Measurements from ENCODE around the gene PGAP1. TPM values are rescaled to one million over a fixed set of nuclear protein-coding genes. Genes with fewer than 3 reads are reported as not detected.

PGAP1 gene
- total RNA-seq, 1 experiment from 2014 or later = 15.7 TPM

DNA sequence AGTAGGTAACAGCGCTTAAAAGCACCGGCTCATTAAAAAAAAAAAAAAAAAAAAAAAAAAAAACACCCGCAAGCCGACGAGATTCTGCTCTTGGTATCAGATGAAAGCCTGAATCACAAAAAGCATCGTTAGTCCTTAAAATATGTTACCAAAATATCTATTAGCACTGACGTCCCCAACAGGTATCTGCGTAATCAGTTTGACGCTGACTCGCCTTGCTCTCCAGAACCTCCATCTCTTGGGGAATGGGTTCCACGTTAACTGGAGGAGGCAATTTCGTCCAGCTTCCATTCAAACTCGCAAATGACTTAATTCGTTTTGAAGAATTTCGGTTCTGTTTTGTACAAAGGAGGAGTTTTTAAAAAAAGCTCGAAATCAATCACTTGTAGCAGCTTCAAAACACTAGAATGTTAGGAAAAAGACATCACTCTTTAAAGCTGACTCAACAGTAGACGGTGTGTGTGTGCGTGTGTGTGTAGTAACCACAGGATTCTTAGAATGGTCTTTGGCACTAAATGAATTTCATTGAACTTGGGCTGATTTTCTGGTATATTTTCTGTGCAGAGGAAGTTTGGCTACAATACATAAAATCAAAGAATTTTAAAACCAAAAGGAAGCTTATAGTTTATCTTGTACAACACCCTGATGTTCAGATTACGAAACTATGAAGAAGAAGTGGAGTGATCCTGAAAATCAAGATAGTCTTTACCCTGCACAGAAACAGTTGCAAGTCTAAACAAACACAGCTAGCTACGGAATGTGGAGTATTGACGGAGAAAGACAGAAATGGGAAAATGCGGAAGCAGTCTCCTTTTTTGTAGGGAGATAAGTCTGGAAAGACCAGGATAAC lies 1.1 kb upstream of the PGAP1 start:
- Histone ChIP-seq H3K36me3 (ENCODE audit: control insufficient read depth, insufficient read depth, low read length) (no peaks in the 10 kb centered on the region; the same call in 1 of the 2 replicates), H3K4me1 (ENCODE audit: control insufficient read depth, insufficient read depth, low read length) (peaks cover 15% of the 10 kb centered on the region), H3K4me3 (ENCODE audit: low read depth in 2 of 2, low read length in 2 of 2) (peak overlapping the region; percentile 86 to 94), H3K27ac (ENCODE audit: low read length) (peak overlapping the region; percentile 97), H3K9me3 (ENCODE audit: control insufficient read depth, insufficient read depth, low read depth, low read length) (no peaks in the 10 kb centered on the region), H3K27me3 (ENCODE audit: control insufficient read depth, insufficient read depth, low read length) (no peaks in the 10 kb centered on the region)
- TF ChIP-seq POLR2AphosphoS5 (IDR thresholded peaks at IDR 0.05; ENCODE audit: low read depth, low read length) (no peak), SIN3A (IDR thresholded peaks at IDR 0.05; ENCODE audit: borderline replicate concordance, insufficient read depth, low read depth, low read length) (no peak), TCF7L2 (IDR thresholded peaks at IDR 0.05; ENCODE audit: low read depth, low read length) (no peak), REST (IDR thresholded peaks at IDR 0.05; ENCODE audit: insufficient read depth in 1 of 2, low read depth in 2 of 2, low read length in 1 of 2) (no peak), CTCF (IDR thresholded peaks at IDR 0.05) (no peak)
- BruUV-seq (replicated peaks) = TSS peak; percentile 88
- intact Hi-C loops (cut with micrococcal nuclease; ENCODE audit: unreplicated experiment) (no loop called here), in situ Hi-C loops (cut with HindIII; ENCODE audit: low pct_unique_long_range_greater_than_20kb, low sequenced_read_pairs) (no loop called here)
- POLR2A ChIA-PET = interaction anchor here (0.6 to 0.7 kb wide), 2 partner anchors 170 to 357 kb away, joined by 4 to 9 read pairs; no protein-coding TSS in a partner anchor
- DNase-seq (ENCODE audit: low read depth, low spot score) (peak; percentile 10), ATAC-seq (no peak)
- CTCF ChIA-PET = no interaction called here

DNA sequence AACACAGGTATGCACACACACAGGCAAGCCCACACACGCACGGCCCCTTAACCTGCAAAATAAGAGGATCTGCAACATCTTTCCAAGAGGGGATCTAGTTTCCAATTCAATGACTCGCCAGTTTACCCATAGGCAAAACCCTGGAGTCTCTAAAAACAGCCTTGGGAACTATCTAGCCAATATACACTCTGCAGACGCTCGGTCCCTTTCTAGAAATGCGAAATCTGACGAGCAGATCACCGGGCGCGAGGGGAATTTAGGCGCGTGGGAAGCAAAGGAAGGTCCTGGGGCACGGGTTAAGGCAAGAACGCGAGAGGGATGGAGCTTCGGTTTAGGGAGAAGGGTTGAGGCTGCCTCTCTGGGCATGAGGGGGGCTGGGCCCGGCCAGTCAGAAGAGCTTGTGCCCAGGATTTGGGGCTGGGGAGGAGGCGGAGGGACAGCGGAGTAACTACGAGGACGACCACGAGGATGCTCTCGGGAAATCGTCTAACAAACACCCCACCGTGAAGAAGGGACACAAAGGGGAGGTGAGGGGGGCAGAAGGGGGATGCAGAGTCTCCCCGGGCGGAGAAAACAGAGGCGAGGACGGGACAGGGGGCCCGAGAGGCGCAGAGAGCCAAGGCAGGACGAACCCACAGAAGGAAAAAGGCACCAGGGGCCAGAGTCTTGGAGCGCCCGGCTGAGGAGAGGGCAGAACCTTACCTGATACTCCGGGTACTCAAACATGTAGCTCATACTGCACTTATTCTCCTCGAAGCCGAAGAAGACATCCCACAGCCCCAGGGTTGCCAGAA lies 542 bp downstream of the PGAP1 start:
- no peaks in the 10 kb centered on the region for H3K27me3 ChIP-seq (ENCODE audit: control insufficient read depth, insufficient read depth, low read length)
- DNase-seq (ENCODE audit: low read depth, low spot score) (peak; percentile 7), ATAC-seq (peak; percentile 59)
- peak overlapping the region; percentile 89 for H3K27ac ChIP-seq (ENCODE audit: low read length)
- H3K4me3 ChIP-seq (ENCODE audit: low read depth in 2 of 2, low read length in 2 of 2) = peak overlapping the region; percentile 86 to 94
- intact Hi-C loops (cut with micrococcal nuclease; ENCODE audit: unreplicated experiment) = no loop called here
- H3K36me3 ChIP-seq (ENCODE audit: control insufficient read depth, insufficient read depth, low read length) = no peaks in the 10 kb centered on the region; the same call in 1 of the 2 replicates
- TF ChIP-seq SIN3A (IDR thresholded peaks at IDR 0.05; ENCODE audit: borderline replicate concordance, insufficient read depth, low read depth, low read length) (no peak), POLR2AphosphoS5 (IDR thresholded peaks at IDR 0.05; ENCODE audit: low read depth, low read length) (no peak), CTCF (IDR thresholded peaks at IDR 0.05) (no peak), TCF7L2 (IDR thresholded peaks at IDR 0.05; ENCODE audit: low read depth, low read length) (no peak), REST (IDR thresholded peaks at IDR 0.05; ENCODE audit: insufficient read depth in 1 of 2, low read depth in 2 of 2, low read length in 1 of 2) (no peak)
- no TSS peak for BruUV-seq (replicated peaks)
- ChIA-PET CTCF (no interaction called here), POLR2A (interaction anchor here (0.6 to 0.7 kb wide), 2 partner anchors 185 to 379 kb away, joined by 3 to 15 read pairs; no protein-coding TSS in a partner anchor)
- H3K4me1 ChIP-seq (ENCODE audit: control insufficient read depth, insufficient read depth, low read length) = peaks cover 15% of the 10 kb centered on the region
- H3K9me3 ChIP-seq (ENCODE audit: control insufficient read depth, insufficient read depth, low read depth, low read length) = no peaks in the 10 kb centered on the region
- in situ Hi-C loops (cut with HindIII; ENCODE audit: low pct_unique_long_range_greater_than_20kb, low sequenced_read_pairs) = no loop called here
